Right forelimb (tissue), 1 donor: ENCODE data around the gene LRMDA.
A peak's percentile ranks its signal among the peaks of the same experiment; 100 is the strongest.

Experiments
- DNase-seq: peaks from one replicate; pipeline ENCODE4 v3.0.0-alpha.2; 2018

Gene LRMDA

GRCh38 chr10:76072384-76072783, 641.0 kb downstream of the LRMDA start:
- no peak for DNase-seq

- peak; percentile 29 for DNase-seq
These were observed 642.1 kb downstream of the LRMDA start for GRCh38 chr10:76073524-76073923.

GRCh38 chr10:76074659-76075058, 643.2 kb downstream of the LRMDA start:
- no peak for DNase-seq

- DNase-seq: no peak
These were observed 649.0 kb downstream of the LRMDA start for GRCh38 chr10:76080451-76080850.

- DNase-seq: no peak
These were observed 649.6 kb downstream of the LRMDA start for GRCh38 chr10:76080991-76081390.

GRCh38 chr10:76082232-76082631, 650.8 kb downstream of the LRMDA start:
- no peak for DNase-seq

- no peak for DNase-seq
These were observed 651.5 kb downstream of the LRMDA start for GRCh38 chr10:76082956-76083355.

- DNase-seq: peak; percentile 76
These were observed 653.8 kb downstream of the LRMDA start for GRCh38 chr10:76085002-76085816.

GRCh38 chr10:76085817-76086167, 654.4 kb downstream of the LRMDA start:
- DNase-seq: no peak

GRCh38 chr10:76086170-76086760, 654.8 kb downstream of the LRMDA start:
- no peak for DNase-seq

- peak; percentile 69 for DNase-seq
These were observed 655.6 kb downstream of the LRMDA start for GRCh38 chr10:76086761-76087639.

GRCh38 chr10:76088008-76088407, 656.6 kb downstream of the LRMDA start:
- DNase-seq: no peak

- no peak for DNase-seq
These were observed 657.6 kb downstream of the LRMDA start for GRCh38 chr10:76088980-76089379.

- no peak for DNase-seq
These were observed 658.2 kb downstream of the LRMDA start for GRCh38 chr10:76089556-76090180.

GRCh38 chr10:76091926-76092325, 660.5 kb downstream of the LRMDA start:
- DNase-seq: no peak

- DNase-seq: no peak
These were observed 675.2 kb downstream of the LRMDA start for GRCh38 chr10:76106611-76107010.

- no peak for DNase-seq
These were observed 677.3 kb downstream of the LRMDA start for GRCh38 chr10:76108563-76109359.

- DNase-seq: no peak
These were observed 680.0 kb downstream of the LRMDA start for GRCh38 chr10:76111404-76111803.

GRCh38 chr10:76111986-76112825, 680.8 kb downstream of the LRMDA start:
- no peak for DNase-seq

- DNase-seq: no peak
These were observed 681.4 kb downstream of the LRMDA start for GRCh38 chr10:76112826-76113150.

GRCh38 chr10:76113952-76114351, 682.5 kb downstream of the LRMDA start:
- DNase-seq: no peak
